Thymus (tissue), 11 donors: ENCODE data around the gene POTEG. TPM values are rescaled to one million over a fixed set of nuclear protein-coding genes. Genes with fewer than 3 reads are reported as not detected.
"Not testable (repeated sequence)": the region's sequence is repeated elsewhere in the genome, so short reads cannot be mapped to it uniquely, and the experiment has no call there.

Source experiments
- DNase-seq, 9 donors: peaks; one replicate each; pipeline ENCODE4 v3.0.0-alpha.2; 2013; ENCODE audit warnings: low spot score in 9 of 9, low read depth in 6 of 9, missing footprints in 1 of 9
- H3K27ac ChIP-seq, 2 donors: one replicate each; pipeline ENCODE4 v1.5.1; 2013; ENCODE audit warnings: control low read depth in 1 of 2, low read depth in 1 of 2, low read length in 1 of 2, mild to moderate bottlenecking in 1 of 2, moderate library complexity in 1 of 2
- H3K27me3 ChIP-seq, 2 donors: one replicate each; pipeline ENCODE4 v1.5.1; 2013; ENCODE audit warnings: low read length in 1 of 2; ENCODE audit not compliant: control insufficient read depth in 2 of 2, insufficient read depth in 1 of 2
- H3K36me3 ChIP-seq, 2 donors: one replicate each; pipeline ENCODE4 v1.5.1; 2013; ENCODE audit warnings: low read length in 1 of 2, mild to moderate bottlenecking in 1 of 2, moderate library complexity in 1 of 2; ENCODE audit not compliant: control insufficient read depth in 2 of 2, insufficient read depth in 2 of 2
- H3K4me1 ChIP-seq, 2 donors: one replicate each; pipeline ENCODE4 v1.5.1; 2013; ENCODE audit warnings: low read length in 2 of 2; ENCODE audit not compliant: control insufficient read depth in 2 of 2, insufficient read depth in 2 of 2
- H3K4me3 ChIP-seq, 2 donors: one replicate each; pipeline ENCODE4 v1.5.1; 2013; ENCODE audit warnings: low read length in 2 of 2, control low read depth in 1 of 2, mild to moderate bottlenecking in 1 of 2
- H3K9me3 ChIP-seq, 2 donors: one replicate each; pipeline ENCODE4 v1.5.1; 2013; ENCODE audit warnings: low read length in 1 of 2, mild to moderate bottlenecking in 1 of 2; ENCODE audit not compliant: control insufficient read depth in 2 of 2, insufficient read depth in 1 of 2
- WGBS: extraction: QIAGEN DNeasy Blood & Tissue Kit; methylation state at CpG from one replicate; pipeline ENCODE4 v1.1.7; 2013; 5-methylcytosine and 5-hydroxymethylcytosine counted together
- polyA plus RNA-seq: library from polyadenylated mRNA; stranded (reverse); fragments of 200-250 nt; gene quantifications from one replicate; pipeline ENCODE4 v1.2.3, GENCODE V29; 2013
- total RNA-seq: library from RNA; stranded (reverse); fragments of 120-200 nt; gene quantifications from one replicate; pipeline ENCODE4 v1.2.4, GENCODE V29; 2013
- donor health status: healthy.

POTEG gene
- total and polyA plus RNA-seq, 2 donors = 0.02 TPM; not detected in 1

DNA sequence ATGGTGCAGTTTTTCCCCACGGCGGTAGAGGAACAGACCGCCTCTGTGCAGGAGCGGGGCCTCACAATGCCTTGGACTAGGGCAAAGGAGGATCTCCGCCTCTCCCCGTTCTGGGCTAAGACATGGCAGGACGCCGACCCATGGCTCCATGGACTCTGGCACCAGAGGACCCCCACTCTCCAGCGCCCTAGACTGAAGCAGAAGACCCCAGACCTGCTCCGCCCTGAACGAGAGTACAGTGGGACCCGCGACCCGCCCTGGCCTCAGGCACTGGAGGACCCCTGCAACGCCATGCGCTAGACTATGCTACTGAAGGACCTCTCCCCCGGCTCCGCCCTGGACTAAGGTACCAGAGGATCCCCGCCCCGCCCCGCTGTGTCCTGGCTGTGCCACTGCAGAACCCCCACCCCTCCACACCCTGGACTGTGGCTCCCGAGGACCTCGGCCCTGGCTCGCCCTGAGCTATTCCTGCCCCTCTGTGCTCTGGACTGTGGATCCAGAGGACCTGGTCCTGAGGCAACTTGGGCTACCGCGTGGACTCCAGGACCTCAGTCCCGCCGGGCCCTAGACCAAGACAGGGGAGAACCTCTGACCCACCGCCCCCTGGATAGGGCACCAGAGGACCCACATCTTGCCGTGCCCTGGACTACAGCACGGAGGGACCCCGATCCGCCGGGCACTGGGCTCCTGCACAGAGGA lies 73.1 kb downstream of the POTEG start:
- H3K9me3 ChIP-seq, H3K4me1 ChIP-seq, H3K27ac ChIP-seq, H3K4me3 ChIP-seq, H3K36me3 ChIP-seq, DNase-seq, H3K27me3 ChIP-seq: not testable (repeated sequence)
- WGBS = 94% methylated on average over 8 of the region's 34 CpGs
